Ureter (tissue), 1 donor: ENCODE measurements around the gene CYP8B1. TPM values are rescaled to one million over a fixed set of nuclear protein-coding genes. Genes with fewer than 3 reads are reported as not detected.

Source experiments
- DNase-seq: peaks from one replicate; pipeline ENCODE4 v3.0.0-alpha.2; 2020; ENCODE audit warnings: low spot score
- total RNA-seq: library from RNA; stranded (reverse); gene quantifications from one replicate; pipeline ENCODE4 v1.2.4, GENCODE V29; 2023
- donor health status: DM: yes; HTN: yes; CAD: no.

Gene CYP8B1
- total RNA-seq: not detected

GRCh38 chr3:42875325-42876151, at the start of gene CYP8B1:
CYP8B1 (minus strand) TSS chr3:42875879; CDS start chr3:42875816, 63 bp downstream.
- no peak for DNase-seq

- DNase-seq: no peak
Observed at GRCh38 chr3:42923606-42924005, 47.9 kb upstream of the CYP8B1 start.

DNA sequence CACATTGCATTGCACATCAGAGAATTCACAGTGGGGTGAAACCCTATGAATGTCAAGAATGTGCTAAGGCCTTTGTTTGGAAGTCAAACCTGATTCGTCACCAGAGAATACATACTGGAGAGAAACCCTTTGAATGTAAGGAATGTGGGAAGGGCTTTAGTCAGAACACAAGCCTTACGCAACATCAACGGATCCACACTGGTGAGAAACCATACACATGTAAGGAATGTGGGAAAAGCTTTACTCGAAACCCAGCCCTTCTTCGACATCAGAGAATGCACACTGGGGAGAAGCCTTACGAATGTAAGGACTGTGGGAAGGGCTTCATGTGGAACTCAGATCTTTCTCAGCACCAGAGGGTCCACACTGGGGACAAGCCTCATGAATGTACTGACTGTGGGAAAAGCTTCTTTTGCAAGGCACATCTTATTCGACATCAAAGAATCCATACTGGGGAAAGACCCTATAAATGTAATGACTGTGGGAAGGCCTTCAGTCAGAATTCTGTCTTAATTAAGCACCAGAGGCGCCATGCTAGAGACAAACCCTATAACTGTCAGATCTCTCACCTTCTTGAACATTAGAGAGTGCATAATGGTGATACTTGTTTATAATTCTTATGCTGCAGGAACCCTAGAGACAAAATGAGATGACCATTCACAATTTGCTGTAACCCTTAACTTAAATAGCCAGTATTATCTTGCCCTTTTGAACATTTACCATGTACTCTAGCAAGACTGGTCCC, 39.3 kb upstream of the CYP8B1 start:
- no peak for DNase-seq

GRCh38 chr3:42911551-42911950, 35.9 kb upstream of the CYP8B1 start:
- DNase-seq: no peak

GRCh38 chr3:42908675-42909074, 33.0 kb upstream of the CYP8B1 start:
- no peak for DNase-seq

- DNase-seq: no peak
Observed at GRCh38 chr3:42906848-42907183, 31.1 kb upstream of the CYP8B1 start.

- peak; percentile 59 for DNase-seq
Observed at GRCh38 chr3:42906070-42906847, 30.6 kb upstream of the CYP8B1 start, which contains the start of gene ZNF662. ZNF662 (plus strand) TSS chr3:42906142; CDS start chr3:42908115, 1,973 bp downstream.

DNA sequence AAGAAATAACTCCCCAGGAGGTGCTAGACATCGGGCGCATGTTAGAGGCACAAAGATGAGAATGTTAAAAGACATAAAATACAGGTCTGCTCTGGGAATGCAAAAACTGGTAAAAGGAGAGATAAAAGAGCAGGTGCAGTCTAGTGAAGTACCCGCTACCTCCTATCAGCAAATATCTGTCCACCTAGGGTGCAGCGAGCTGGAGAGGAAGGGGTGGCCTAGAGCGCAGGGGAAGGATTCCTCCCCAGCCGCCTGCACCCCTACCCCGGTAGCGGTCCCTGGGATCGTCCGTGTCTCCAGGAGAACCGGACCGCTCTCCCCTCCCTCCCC, 30.0 kb upstream of the CYP8B1 start:
- DNase-seq: no peak

DNA sequence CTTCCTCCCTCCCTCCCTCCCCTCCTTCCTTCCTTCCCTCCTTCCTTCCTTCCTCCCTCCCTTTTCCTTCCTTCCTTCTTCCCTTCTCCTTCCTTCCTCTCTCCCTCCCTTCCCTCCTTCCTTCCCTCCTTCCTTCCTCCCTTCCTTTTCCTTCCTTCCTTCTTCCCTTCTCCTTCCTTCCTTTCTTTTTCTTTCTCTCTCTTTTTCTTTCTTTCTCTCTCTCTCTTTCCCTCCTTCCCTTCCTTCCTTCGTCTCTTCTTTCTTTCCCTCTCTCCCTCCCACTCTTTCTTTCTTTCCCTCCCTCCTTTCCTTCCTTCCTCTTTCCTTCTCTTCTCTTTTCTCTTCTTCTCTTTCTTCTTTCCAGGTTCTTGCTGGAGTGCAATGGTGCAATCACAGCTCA, 28.4 kb upstream of the CYP8B1 start:
- DNase-seq: no peak

GRCh38 chr3:42902257-42902656, 26.6 kb upstream of the CYP8B1 start:
- DNase-seq: no peak

- peak; percentile 73 for DNase-seq
Observed at GRCh38 chr3:42901073-42901415, 25.4 kb upstream of the CYP8B1 start.

DNA sequence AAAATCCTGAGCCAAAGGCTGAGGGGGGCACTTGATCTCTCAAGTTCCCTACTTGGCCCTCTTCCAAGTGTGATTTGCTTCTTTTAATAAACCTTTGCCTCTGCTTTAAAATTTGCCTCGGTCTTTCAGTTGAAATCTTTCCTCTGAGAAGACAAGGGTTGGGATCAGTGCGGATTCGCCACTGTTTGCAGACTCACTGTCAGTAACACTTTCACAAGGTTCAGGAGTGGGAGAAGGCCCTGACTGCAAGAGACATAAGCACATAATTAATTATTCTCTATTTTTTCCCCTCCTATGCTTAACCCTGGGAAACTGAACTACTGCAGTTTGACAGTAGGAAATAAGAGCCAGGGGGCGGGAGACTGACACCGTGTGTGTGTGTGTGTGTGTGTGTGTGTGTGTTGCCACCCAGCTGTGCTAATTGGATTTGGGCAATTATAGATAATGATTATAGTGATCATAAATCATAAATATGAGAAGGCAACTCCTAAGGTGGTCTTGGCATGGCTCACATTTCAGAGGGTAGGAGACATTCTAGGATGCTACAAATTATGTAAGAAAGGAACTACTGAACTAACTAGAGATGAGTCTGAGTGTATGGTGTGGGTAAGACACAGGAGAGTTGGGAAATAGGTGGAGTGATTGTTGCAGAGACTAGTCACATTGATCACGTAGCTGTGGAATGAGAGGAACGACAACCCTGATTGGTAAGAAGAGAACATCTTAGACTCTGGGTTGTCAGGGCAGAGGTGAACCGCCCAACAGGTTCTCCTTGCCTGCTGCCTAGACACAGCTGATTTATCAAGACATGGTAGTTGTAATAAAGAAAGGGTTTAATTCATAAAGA, 24.8 kb upstream of the CYP8B1 start:
- DNase-seq: peak; percentile 48

DNA sequence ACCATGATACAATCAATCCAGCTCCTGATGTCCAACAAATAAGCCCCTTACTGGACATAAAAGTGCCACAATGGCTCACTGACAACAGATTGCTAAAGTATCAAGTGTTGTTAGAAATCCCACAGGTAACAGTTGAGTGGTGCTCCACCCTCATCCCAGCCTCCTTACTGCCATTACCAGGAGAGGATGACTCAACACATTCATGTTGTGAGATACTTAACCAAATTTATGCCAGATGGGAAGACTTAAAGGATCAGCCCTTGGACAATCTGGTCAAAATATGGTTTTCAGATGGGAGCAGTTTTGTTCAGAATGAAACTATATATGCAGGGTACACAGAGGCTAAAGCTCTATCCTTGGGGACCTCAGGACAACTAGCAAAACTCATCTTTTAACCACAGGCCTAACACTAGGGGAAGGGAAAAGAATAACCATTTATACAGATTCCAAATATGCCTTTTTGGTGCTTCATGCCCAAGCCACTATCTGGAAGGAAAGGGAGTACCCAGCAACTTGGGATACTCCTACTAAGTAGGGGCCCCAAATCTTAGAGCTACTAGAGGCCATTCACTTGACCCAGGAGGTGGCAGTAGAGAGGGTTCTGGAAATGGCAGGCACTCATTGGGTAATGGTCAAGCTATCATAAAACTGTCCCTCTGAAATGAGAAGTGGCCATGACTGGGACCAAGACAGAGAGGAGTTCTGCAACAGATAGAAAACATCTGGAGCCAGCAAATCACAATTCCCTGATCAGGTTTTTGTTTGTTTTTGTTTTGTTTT, 23.4 kb upstream of the CYP8B1 start:
- no peak for DNase-seq

GRCh38 chr3:42895580-42895868, 19.8 kb upstream of the CYP8B1 start:
- no peak for DNase-seq

- DNase-seq: no peak
Observed at GRCh38 chr3:42894698-42895579, 19.3 kb upstream of the CYP8B1 start.

DNA sequence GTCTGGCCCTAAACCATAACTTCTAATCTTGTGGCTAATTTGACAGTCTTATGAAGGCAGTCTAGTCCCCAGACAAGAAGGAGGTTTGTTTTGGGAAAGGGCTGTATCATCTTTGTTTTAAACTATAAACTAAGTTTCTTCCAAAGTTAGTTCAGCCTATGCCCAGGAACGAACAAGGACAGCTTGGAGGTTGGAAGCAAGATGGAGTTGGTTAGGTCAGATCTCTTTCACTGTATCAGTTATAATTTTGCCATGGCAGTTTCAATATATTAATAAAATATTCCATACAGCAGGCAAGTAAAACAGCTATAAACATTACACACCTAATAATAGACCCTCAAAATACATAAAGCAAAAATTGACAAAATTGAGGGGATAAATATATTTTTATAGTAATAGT, 17.1 kb upstream of the CYP8B1 start:
- DNase-seq: no peak

GRCh38 chr3:42892169-42892568, 16.5 kb upstream of the CYP8B1 start:
- no peak for DNase-seq

DNA sequence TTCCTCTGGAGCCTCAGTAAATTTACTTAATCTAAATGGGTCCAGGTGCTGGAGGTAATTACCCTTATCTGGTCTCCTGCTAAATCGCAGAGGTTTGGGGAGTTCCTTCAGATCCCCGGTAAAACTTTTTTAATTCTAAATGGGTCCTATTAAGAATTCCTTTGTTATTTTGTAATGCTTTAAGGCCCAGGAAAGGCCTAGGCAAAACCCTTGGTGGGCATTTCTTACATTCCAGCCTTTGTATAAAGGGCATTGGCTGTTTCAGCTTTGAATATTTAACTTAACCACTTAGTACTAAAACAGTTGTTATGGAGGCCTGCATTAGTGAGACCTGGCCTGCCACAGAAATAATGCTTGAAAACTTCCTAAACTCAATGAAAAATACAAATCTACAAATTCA, 15.4 kb upstream of the CYP8B1 start:
- DNase-seq: no peak

- no peak for DNase-seq
Observed at GRCh38 chr3:42887084-42887483, 11.4 kb upstream of the CYP8B1 start.

DNA sequence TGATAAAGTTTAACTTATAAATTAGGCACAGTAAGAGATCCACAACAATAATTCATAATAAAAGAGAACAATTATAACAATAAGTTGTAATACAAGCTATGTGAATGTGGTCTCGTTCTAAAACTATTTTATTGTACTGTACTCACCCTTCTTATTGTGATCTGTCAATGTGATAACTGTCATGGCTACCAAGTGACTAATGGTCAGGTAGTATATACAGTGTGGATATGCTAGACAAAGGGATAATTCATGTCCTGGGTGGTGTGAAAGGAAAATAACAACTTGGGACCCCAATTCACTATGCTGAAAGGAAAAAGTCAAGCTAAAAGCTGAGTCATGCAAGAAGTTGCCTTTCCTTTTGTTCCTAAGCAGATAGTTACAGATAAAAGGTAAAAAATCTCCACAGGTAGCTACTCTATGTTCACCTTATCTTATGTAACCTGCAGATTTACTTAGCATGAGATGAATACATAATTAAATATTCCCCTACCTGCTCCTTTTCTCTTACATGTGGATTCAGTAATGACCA, 10.7 kb upstream of the CYP8B1 start:
- DNase-seq: no peak
